Measurements from ENCODE around the gene NR1I2. TPM values are rescaled to one million over a fixed set of nuclear protein-coding genes. Genes with fewer than 3 reads are reported as not detected.

NR1I2 gene
- total RNA-seq, 2 donors from 2014 or later: not detected

GRCh38 chr3:119759962-119760361 lies 21.9 kb upstream of the NR1I2 start:
- DNase-seq (ENCODE audit: low spot score) (no peak), ATAC-seq (ENCODE audit: insufficient number of reproducible peaks, low FRiP score, low read depth) (no peak)
- no peak for TF ChIP-seq CTCF (IDR thresholded peaks at IDR 0.05)
- no peaks in the 10 kb centered on the region for H3K4me1 ChIP-seq (ENCODE audit: control insufficient read depth in 1 of 2, low read depth in 2 of 2)
- H3K9me3 ChIP-seq: peaks cover 4% of the 10 kb centered on the region
- no peak overlapping the region for H3K4me3 ChIP-seq
- H3K27me3 ChIP-seq (replicated peaks; ENCODE audit: insufficient read depth): no peaks in the 10 kb centered on the region
- H3K27ac ChIP-seq: no peak overlapping the region
- H3K36me3 ChIP-seq: no peaks in the 10 kb centered on the region

- no peaks in the 10 kb centered on the region for H3K36me3 ChIP-seq
- no peak for ATAC-seq (ENCODE audit: insufficient number of reproducible peaks, low FRiP score, low read depth)
- no peak for DNase-seq (ENCODE audit: low spot score)
- no peaks in the 10 kb centered on the region for H3K27me3 ChIP-seq (replicated peaks; ENCODE audit: insufficient read depth)
- no peak overlapping the region for H3K4me3 ChIP-seq
- H3K27ac ChIP-seq: no peak overlapping the region
- H3K9me3 ChIP-seq: peaks cover 4% of the 10 kb centered on the region
- H3K4me1 ChIP-seq (ENCODE audit: control insufficient read depth in 1 of 2, low read depth in 2 of 2): no peaks in the 10 kb centered on the region
- TF ChIP-seq CTCF (IDR thresholded peaks at IDR 0.05): no peak
These were observed 19.0 kb upstream of the NR1I2 start for GRCh38 chr3:119762876-119763275.

- ATAC-seq (ENCODE audit: insufficient number of reproducible peaks, low FRiP score, low read depth): no peak
- Histone ChIP-seq H3K36me3 (no peaks in the 10 kb centered on the region), H3K4me1 (ENCODE audit: control insufficient read depth in 1 of 2, low read depth in 2 of 2) (no peaks in the 10 kb centered on the region), H3K27ac (no peak overlapping the region), H3K27me3 (replicated peaks; ENCODE audit: insufficient read depth) (no peaks in the 10 kb centered on the region), H3K4me3 (no peak overlapping the region), H3K9me3 (peaks cover 4% of the 10 kb centered on the region)
- TF ChIP-seq CTCF (IDR thresholded peaks at IDR 0.05): no peak
- DNase-seq (ENCODE audit: low spot score): no peak
These were observed 18.4 kb upstream of the NR1I2 start for GRCh38 chr3:119763466-119763865.

GRCh38 chr3:119765239-119765638 lies 16.7 kb upstream of the NR1I2 start:
- no peak for ATAC-seq (ENCODE audit: insufficient number of reproducible peaks, low FRiP score, low read depth)
- no peak overlapping the region for H3K4me3 ChIP-seq
- peaks cover 0 to 9% of the 10 kb centered on the region in 2 donors for H3K4me1 ChIP-seq (ENCODE audit: control insufficient read depth in 1 of 2, low read depth in 2 of 2)
- H3K36me3 ChIP-seq: no peaks in the 10 kb centered on the region
- no peak for TF ChIP-seq CTCF (IDR thresholded peaks at IDR 0.05)
- no peaks in the 10 kb centered on the region for H3K27me3 ChIP-seq (replicated peaks; ENCODE audit: insufficient read depth)
- no peak for DNase-seq (ENCODE audit: low spot score)
- H3K27ac ChIP-seq: no peak overlapping the region
- peaks cover 4% of the 10 kb centered on the region for H3K9me3 ChIP-seq

- DNase-seq (ENCODE audit: low spot score) (no peak), ATAC-seq (ENCODE audit: insufficient number of reproducible peaks, low FRiP score, low read depth) (no peak)
- no peak for TF ChIP-seq CTCF (IDR thresholded peaks at IDR 0.05)
- no peaks in the 10 kb centered on the region for H3K36me3 ChIP-seq
- no peak overlapping the region for H3K27ac ChIP-seq
- H3K4me3 ChIP-seq: no peak overlapping the region
- no peaks in the 10 kb centered on the region for H3K27me3 ChIP-seq (replicated peaks; ENCODE audit: insufficient read depth)
- H3K4me1 ChIP-seq (ENCODE audit: control insufficient read depth in 1 of 2, low read depth in 2 of 2): peaks cover 0 to 9% of the 10 kb centered on the region in 2 donors
- no peaks in the 10 kb centered on the region for H3K9me3 ChIP-seq
These were observed 13.8 kb upstream of the NR1I2 start for GRCh38 chr3:119767936-119768601.
